Hepatocyte (in vitro differentiated cells): ENCODE data around the gene LCE1C.

Experiments
- CTCF ChIP-seq: fragments of 200-600 bp; sonication (generic); IDR thresholded peaks from 2 replicates; pipeline ENCODE4 v1.5.1; 2016; ENCODE audit warnings: antibody characterized with exemption, mild to moderate bottlenecking; ENCODE audit not compliant: poor library complexity
- EZH2phosphoT487 ChIP-seq: fragments of 200-600 bp; sonication (generic); IDR thresholded peaks from one replicate; pipeline ENCODE4 v1.6.1; 2018; ENCODE audit warnings: antibody characterized with exemption, mild to moderate bottlenecking, low read depth, moderate library complexity; ENCODE audit not compliant: unreplicated experiment, severe bottlenecking

GRCh38 chr1:152774875-152775274 is 31.6 kb downstream of the LCE1C start, which contains the start of gene LCE1F:
- no peak for TF ChIP-seq CTCF
- no peak for TF ChIP-seq EZH2phosphoT487
